ENCODE measurements around the gene ADCY2. TPM values are rescaled to one million over a fixed set of nuclear protein-coding genes. Genes with fewer than 3 reads are reported as not detected.

Gene ADCY2
- total RNA-seq, 1 donor from 2014 or later = not detected

- DNase-seq (ENCODE audit: low spot score) = no peak
- Mint-ChIP-seq H3K27ac (no peak overlapping the region), H3K27me3 (ENCODE audit: low read depth) (peaks cover 10% of the 10 kb centered on the region), H3K4me1 (ENCODE audit: low read depth) (peaks cover 6% of the 10 kb centered on the region), H3K4me3 (ENCODE audit: low read depth) (no peak overlapping the region), H3K9me3 (no peaks in the 10 kb centered on the region), H3K36me3 (ENCODE audit: low read depth) (no peaks in the 10 kb centered on the region)
- intact Hi-C loops (cut with micrococcal nuclease) = no loop called here
Observed at GRCh38 chr5:7755958-7756357, 360.0 kb downstream of the ADCY2 start.

- no peak for DNase-seq (ENCODE audit: low spot score)
- intact Hi-C loops (cut with micrococcal nuclease) = no loop called here
- Mint-ChIP-seq H3K27ac (no peak overlapping the region), H3K4me1 (ENCODE audit: low read depth) (peaks cover 6% of the 10 kb centered on the region), H3K36me3 (ENCODE audit: low read depth) (no peaks in the 10 kb centered on the region), H3K4me3 (ENCODE audit: low read depth) (no peak overlapping the region), H3K9me3 (no peaks in the 10 kb centered on the region), H3K27me3 (ENCODE audit: low read depth) (peaks cover 8% of the 10 kb centered on the region)
Observed at GRCh38 chr5:7756453-7756852, 360.5 kb downstream of the ADCY2 start.

- H3K9me3 Mint-ChIP-seq = no peaks in the 10 kb centered on the region
- H3K27ac Mint-ChIP-seq = no peak overlapping the region
- H3K4me1 Mint-ChIP-seq (ENCODE audit: low read depth) = peaks cover 6% of the 10 kb centered on the region
- peaks cover 2% of the 10 kb centered on the region for H3K27me3 Mint-ChIP-seq (ENCODE audit: low read depth)
- intact Hi-C loops (cut with micrococcal nuclease) = no loop called here
- no peak for DNase-seq (ENCODE audit: low spot score)
- no peaks in the 10 kb centered on the region for H3K36me3 Mint-ChIP-seq (ENCODE audit: low read depth)
- H3K4me3 Mint-ChIP-seq (ENCODE audit: low read depth) = no peak overlapping the region
Observed at GRCh38 chr5:7759257-7759871, 363.4 kb downstream of the ADCY2 start.

- Mint-ChIP-seq H3K9me3 (no peaks in the 10 kb centered on the region), H3K4me3 (ENCODE audit: low read depth) (no peak overlapping the region), H3K27me3 (ENCODE audit: low read depth) (peaks cover 2% of the 10 kb centered on the region), H3K4me1 (ENCODE audit: low read depth) (peaks cover 5% of the 10 kb centered on the region), H3K27ac (no peak overlapping the region), H3K36me3 (ENCODE audit: low read depth) (no peaks in the 10 kb centered on the region)
- no peak for DNase-seq (ENCODE audit: low spot score)
- intact Hi-C loops (cut with micrococcal nuclease) = no loop called here
Observed at GRCh38 chr5:7759951-7760580, 364.1 kb downstream of the ADCY2 start.

- intact Hi-C loops (cut with micrococcal nuclease) = no loop called here
- H3K4me1 Mint-ChIP-seq (ENCODE audit: low read depth) = no peaks in the 10 kb centered on the region
- no peak overlapping the region for H3K4me3 Mint-ChIP-seq (ENCODE audit: low read depth)
- H3K27me3 Mint-ChIP-seq (ENCODE audit: low read depth) = no peaks in the 10 kb centered on the region
- no peaks in the 10 kb centered on the region for H3K36me3 Mint-ChIP-seq (ENCODE audit: low read depth)
- H3K9me3 Mint-ChIP-seq = no peaks in the 10 kb centered on the region
- no peak overlapping the region for H3K27ac Mint-ChIP-seq
- DNase-seq (ENCODE audit: low spot score) = no peak
Observed at GRCh38 chr5:7762267-7762666, 366.3 kb downstream of the ADCY2 start.

GRCh38 chr5:7763621-7764072 lies 367.7 kb downstream of the ADCY2 start:
- Mint-ChIP-seq H3K36me3 (ENCODE audit: low read depth) (no peaks in the 10 kb centered on the region), H3K4me1 (ENCODE audit: low read depth) (no peaks in the 10 kb centered on the region), H3K27me3 (ENCODE audit: low read depth) (no peaks in the 10 kb centered on the region), H3K9me3 (no peaks in the 10 kb centered on the region), H3K4me3 (ENCODE audit: low read depth) (no peak overlapping the region), H3K27ac (no peak overlapping the region)
- DNase-seq (ENCODE audit: low spot score) = no peak
- intact Hi-C loops (cut with micrococcal nuclease) = no loop called here

- Mint-ChIP-seq H3K4me1 (ENCODE audit: low read depth) (no peaks in the 10 kb centered on the region), H3K27me3 (ENCODE audit: low read depth) (no peaks in the 10 kb centered on the region), H3K36me3 (ENCODE audit: low read depth) (no peaks in the 10 kb centered on the region), H3K9me3 (no peaks in the 10 kb centered on the region), H3K27ac (no peak overlapping the region), H3K4me3 (ENCODE audit: low read depth) (no peak overlapping the region)
- no peak for DNase-seq (ENCODE audit: low spot score)
- intact Hi-C loops (cut with micrococcal nuclease) = no loop called here
Observed at GRCh38 chr5:7764452-7764851, 368.5 kb downstream of the ADCY2 start.

- intact Hi-C loops (cut with micrococcal nuclease) = no loop called here
- H3K36me3 Mint-ChIP-seq (ENCODE audit: low read depth) = no peaks in the 10 kb centered on the region
- no peaks in the 10 kb centered on the region for H3K9me3 Mint-ChIP-seq
- no peak overlapping the region for H3K4me3 Mint-ChIP-seq (ENCODE audit: low read depth)
- H3K4me1 Mint-ChIP-seq (ENCODE audit: low read depth) = no peaks in the 10 kb centered on the region
- peaks cover 5% of the 10 kb centered on the region for H3K27me3 Mint-ChIP-seq (ENCODE audit: low read depth)
- DNase-seq (ENCODE audit: low spot score) = no peak
- H3K27ac Mint-ChIP-seq = no peak overlapping the region
Observed at GRCh38 chr5:7770436-7770835, 374.5 kb downstream of the ADCY2 start.

GRCh38 chr5:7772141-7772540 lies 376.2 kb downstream of the ADCY2 start:
- no peak for DNase-seq (ENCODE audit: low spot score)
- H3K9me3 Mint-ChIP-seq = no peaks in the 10 kb centered on the region
- no peak overlapping the region for H3K4me3 Mint-ChIP-seq (ENCODE audit: low read depth)
- no peaks in the 10 kb centered on the region for H3K4me1 Mint-ChIP-seq (ENCODE audit: low read depth)
- H3K27ac Mint-ChIP-seq = no peak overlapping the region
- H3K27me3 Mint-ChIP-seq (ENCODE audit: low read depth) = peaks cover 7% of the 10 kb centered on the region
- H3K36me3 Mint-ChIP-seq (ENCODE audit: low read depth) = no peaks in the 10 kb centered on the region
- intact Hi-C loops (cut with micrococcal nuclease) = no loop called here

GRCh38 chr5:7773178-7773577 lies 377.2 kb downstream of the ADCY2 start:
- intact Hi-C loops (cut with micrococcal nuclease) = no loop called here
- no peak overlapping the region for H3K4me3 Mint-ChIP-seq (ENCODE audit: low read depth)
- H3K4me1 Mint-ChIP-seq (ENCODE audit: low read depth) = no peaks in the 10 kb centered on the region
- no peaks in the 10 kb centered on the region for H3K36me3 Mint-ChIP-seq (ENCODE audit: low read depth)
- H3K27me3 Mint-ChIP-seq (ENCODE audit: low read depth) = peaks cover 7% of the 10 kb centered on the region
- H3K9me3 Mint-ChIP-seq = no peaks in the 10 kb centered on the region
- no peak overlapping the region for H3K27ac Mint-ChIP-seq
- DNase-seq (ENCODE audit: low spot score) = no peak

- DNase-seq (ENCODE audit: low spot score) = no peak
- peaks cover 15% of the 10 kb centered on the region for H3K27me3 Mint-ChIP-seq (ENCODE audit: low read depth)
- H3K9me3 Mint-ChIP-seq = no peaks in the 10 kb centered on the region
- no peak overlapping the region for H3K27ac Mint-ChIP-seq
- no peaks in the 10 kb centered on the region for H3K36me3 Mint-ChIP-seq (ENCODE audit: low read depth)
- H3K4me1 Mint-ChIP-seq (ENCODE audit: low read depth) = peaks cover 10% of the 10 kb centered on the region
- intact Hi-C loops (cut with micrococcal nuclease) = no loop called here
- no peak overlapping the region for H3K4me3 Mint-ChIP-seq (ENCODE audit: low read depth)
Observed at GRCh38 chr5:7776442-7776841, 380.5 kb downstream of the ADCY2 start.

GRCh38 chr5:7779019-7780005 lies 383.4 kb downstream of the ADCY2 start:
- H3K27me3 Mint-ChIP-seq (ENCODE audit: low read depth) = peaks cover 22% of the 10 kb centered on the region
- H3K4me1 Mint-ChIP-seq (ENCODE audit: low read depth) = peaks cover 10% of the 10 kb centered on the region
- no peak overlapping the region for H3K27ac Mint-ChIP-seq
- H3K36me3 Mint-ChIP-seq (ENCODE audit: low read depth) = no peaks in the 10 kb centered on the region
- H3K9me3 Mint-ChIP-seq = no peaks in the 10 kb centered on the region
- intact Hi-C loops (cut with micrococcal nuclease) = no loop called here
- no peak for DNase-seq (ENCODE audit: low spot score)
- no peak overlapping the region for H3K4me3 Mint-ChIP-seq (ENCODE audit: low read depth)

- Mint-ChIP-seq H3K27me3 (ENCODE audit: low read depth) (peaks cover 20% of the 10 kb centered on the region), H3K27ac (no peak overlapping the region), H3K4me1 (ENCODE audit: low read depth) (peaks cover 10% of the 10 kb centered on the region)
Observed at GRCh38 chr5:7781899-7782298, 386.0 kb downstream of the ADCY2 start.

More at GRCh38 chr5:7781899-7782298, 386.0 kb downstream of the ADCY2 start:
- Mint-ChIP-seq H3K4me3 (ENCODE audit: low read depth) (no peak overlapping the region), H3K9me3 (no peaks in the 10 kb centered on the region), H3K36me3 (ENCODE audit: low read depth) (no peaks in the 10 kb centered on the region)
- intact Hi-C loops (cut with micrococcal nuclease) = no loop called here
- no peak for DNase-seq (ENCODE audit: low spot score)

Data from activated T-helper 2 cell treated with anti-CD3 and anti-CD28 coated beads, Interferon-gamma antibody, Interleukin-2, Interleukin-4, amounts not matched to agents 10 μg/mL and 5 μg/mL and 100 μg/mL, durations not matched to agents 14 hours and 24 hours and 36 hours (primary cell).